Caco-2 (cell line): ENCODE measurements around the gene SLAMF6. TPM values are rescaled to one million over a fixed set of nuclear protein-coding genes. Genes with fewer than 3 reads are reported as not detected.
"Not testable (repeated sequence)": the region's sequence is repeated elsewhere in the genome, so short reads cannot be mapped to it uniquely, and the experiment has no call there.

Experiments used
- BruUV-seq: library from RNA; stranded (reverse); fragments of 400-500 nt; replicated peaks from 2 replicates; lab custom pipeline; 2021; lab: Mats Ljungman, UMichigan
- CTCF ChIA-PET: fragments of 300-600 bp; sonication (Branson Sonifier 250); formaldehyde crosslinking; loops from one replicate; lab custom pipeline; 2022; ENCODE audit warnings: antibody characterized with exemption; lab: Charles Lee
- POLR2A ChIA-PET: fragments of 300-600 bp; sonication (Branson Sonifier 250); formaldehyde crosslinking; loops from one replicate; lab custom pipeline; 2022; ENCODE audit warnings: antibody characterized with exemption; lab: Charles Lee
- DNase-seq, 2 experiments: peaks; one replicate each; pipeline versions ENCODE4 v3.0.0 to v3.0.0-alpha.2; 2020 to 2022
- H3K27me3 ChIP-seq: replicated peaks from 2 replicates; pipeline ENCODE4 v1.6.0; 2011; ENCODE audit warnings: low read length; ENCODE audit not compliant: control insufficient read depth, insufficient read depth
- H3K36me3 ChIP-seq: 2 replicates; pipeline ENCODE4 v1.5.1; 2011; ENCODE audit warnings: low read length; ENCODE audit not compliant: control insufficient read depth, insufficient read depth
- H3K4me1 ChIP-seq: fragments of 250-450 bp; sonication (Bioruptor Pico); 2 replicates; pipeline ENCODE4 v1.5.1; 2020; ENCODE audit warnings: mild to moderate bottlenecking
- H3K4me3 ChIP-seq: 2 replicates; pipeline ENCODE4 v1.5.1; 2011; ENCODE audit warnings: low read depth, mild to moderate bottlenecking, control low read depth, low read length
- H3K9me3 ChIP-seq: fragments of 250-450 bp; sonication (Bioruptor Pico); 2 replicates; pipeline ENCODE4 v1.5.1; 2020; ENCODE audit warnings: mild to moderate bottlenecking, moderate library complexity
- H3K27ac Mint-ChIP-seq: one replicate; pipeline ENCODE4 v1.8.0; 2022; ENCODE audit warnings: mixed read lengths; ENCODE audit not compliant: unreplicated experiment
- H3K27me3 Mint-ChIP-seq: one replicate; pipeline ENCODE4 v1.8.0; 2022; ENCODE audit warnings: mixed read lengths; ENCODE audit not compliant: insufficient read depth, unreplicated experiment
- H3K36me3 Mint-ChIP-seq: one replicate; pipeline ENCODE4 v1.8.0; 2022; ENCODE audit warnings: mild to moderate bottlenecking, mixed read lengths; ENCODE audit not compliant: insufficient read depth, unreplicated experiment
- H3K4me1 Mint-ChIP-seq: one replicate; pipeline ENCODE4 v1.8.0; 2022; ENCODE audit warnings: low read depth, mixed read lengths; ENCODE audit not compliant: unreplicated experiment
- H3K4me3 Mint-ChIP-seq: one replicate; pipeline ENCODE4 v1.8.0; 2022; ENCODE audit warnings: mild to moderate bottlenecking, moderate library complexity, mixed read lengths; ENCODE audit not compliant: unreplicated experiment
- H3K9me3 Mint-ChIP-seq: one replicate; pipeline ENCODE4 v1.8.0; 2022; ENCODE audit warnings: mixed read lengths; ENCODE audit not compliant: unreplicated experiment
- intact Hi-C: fragments of 100-400 bp; cut with micrococcal nuclease; formaldehyde crosslinking; loops from one replicate; pipeline ENCODE4 v1.10.0; 2022; ENCODE audit not compliant: unreplicated experiment
- total RNA-seq: library from RNA; stranded (reverse); gene quantifications from 2 replicates; pipeline ENCODE4 v1.2.3, GENCODE V29; 2022
- TF ChIP-seq, protein P1 (sequence below), 2 experiments: fragments of 200-600 bp in 1 of 2; IDR thresholded peaks; 1 replicate in 1 of 2; 2 replicates in 1 of 2; pipeline versions ENCODE4 v1.5.1 to v1.8.0; 2011 to 2022; ENCODE audit warnings: antibody characterized with exemption in 1 of 2, control low read depth in 1 of 2, inconsistent platforms in 1 of 2, low read depth in 1 of 2, low read length in 1 of 2, mild to moderate bottlenecking in 1 of 2, moderate library complexity in 1 of 2; ENCODE audit not compliant: insufficient read depth in 1 of 2, severe bottlenecking in 1 of 2, unreplicated experiment in 1 of 2

Gene SLAMF6
- total RNA-seq, 1 experiment from 2014 or later, result not detected

- Histone ChIP-seq H3K4me3 (no peak overlapping the region), H3K36me3 (no peaks in the 10 kb centered on the region), H3K9me3 (peaks cover 11% of the 10 kb centered on the region), H3K27me3 (no peaks in the 10 kb centered on the region), H3K4me1 (no peaks in the 10 kb centered on the region)
- ChIA-PET CTCF (no interaction called here), POLR2A (no interaction called here)
- no peaks in the 10 kb centered on the region for H3K36me3 Mint-ChIP-seq
- TF ChIP-seq, protein P1, sequence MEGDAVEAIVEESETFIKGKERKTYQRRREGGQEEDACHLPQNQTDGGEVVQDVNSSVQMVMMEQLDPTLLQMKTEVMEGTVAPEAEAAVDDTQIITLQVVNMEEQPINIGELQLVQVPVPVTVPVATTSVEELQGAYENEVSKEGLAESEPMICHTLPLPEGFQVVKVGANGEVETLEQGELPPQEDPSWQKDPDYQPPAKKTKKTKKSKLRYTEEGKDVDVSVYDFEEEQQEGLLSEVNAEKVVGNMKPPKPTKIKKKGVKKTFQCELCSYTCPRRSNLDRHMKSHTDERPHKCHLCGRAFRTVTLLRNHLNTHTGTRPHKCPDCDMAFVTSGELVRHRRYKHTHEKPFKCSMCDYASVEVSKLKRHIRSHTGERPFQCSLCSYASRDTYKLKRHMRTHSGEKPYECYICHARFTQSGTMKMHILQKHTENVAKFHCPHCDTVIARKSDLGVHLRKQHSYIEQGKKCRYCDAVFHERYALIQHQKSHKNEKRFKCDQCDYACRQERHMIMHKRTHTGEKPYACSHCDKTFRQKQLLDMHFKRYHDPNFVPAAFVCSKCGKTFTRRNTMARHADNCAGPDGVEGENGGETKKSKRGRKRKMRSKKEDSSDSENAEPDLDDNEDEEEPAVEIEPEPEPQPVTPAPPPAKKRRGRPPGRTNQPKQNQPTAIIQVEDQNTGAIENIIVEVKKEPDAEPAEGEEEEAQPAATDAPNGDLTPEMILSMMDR (IDR thresholded peaks at IDR 0.05; ENCODE audit: insufficient read depth in 1 of 2, low read depth in 1 of 2, low read length in 1 of 2, severe bottlenecking in 1 of 2, unreplicated experiment in 1 of 2), result no peak
- H3K27me3 Mint-ChIP-seq, result peaks cover 4% of the 10 kb centered on the region
- no TSS peak for BruUV-seq
- no peaks in the 10 kb centered on the region for H3K4me1 Mint-ChIP-seq
- H3K9me3 Mint-ChIP-seq, result no peaks in the 10 kb centered on the region
- no peak overlapping the region for H3K4me3 Mint-ChIP-seq
- intact Hi-C loops, result no loop called here
- DNase-seq, result no peak
- no peak overlapping the region for H3K27ac Mint-ChIP-seq
These were observed 37.8 kb upstream of the SLAMF6 start for GRCh38 chr1:160560806-160561205.

- Mint-ChIP-seq H3K9me3 (no peaks in the 10 kb centered on the region), H3K4me1 (no peaks in the 10 kb centered on the region), H3K27me3 (peaks cover 5% of the 10 kb centered on the region), H3K27ac (no peak overlapping the region), H3K36me3 (no peaks in the 10 kb centered on the region), H3K4me3 (no peak overlapping the region)
- CTCF ChIA-PET, result no interaction called here
- no peaks in the 10 kb centered on the region for H3K4me1 ChIP-seq
- intact Hi-C loops, result no loop called here
- no peaks in the 10 kb centered on the region for H3K36me3 ChIP-seq
- TF ChIP-seq, protein P1 (IDR thresholded peaks at IDR 0.05; ENCODE audit: insufficient read depth in 1 of 2, low read depth in 1 of 2, low read length in 1 of 2, severe bottlenecking in 1 of 2, unreplicated experiment in 1 of 2), result no peak
- H3K27me3 ChIP-seq, result no peaks in the 10 kb centered on the region
- BruUV-seq, result no TSS peak
- POLR2A ChIA-PET, result no interaction called here
- peaks cover 11% of the 10 kb centered on the region for H3K9me3 ChIP-seq
- no peak overlapping the region for H3K4me3 ChIP-seq
- DNase-seq, result no peak
These were observed 37.1 kb upstream of the SLAMF6 start for GRCh38 chr1:160560045-160560705.

GRCh38 chr1:160559437-160559836 lies 36.4 kb upstream of the SLAMF6 start:
- H3K27me3 ChIP-seq, H3K4me1 Mint-ChIP-seq, H3K9me3 Mint-ChIP-seq, POLR2A ChIA-PET, H3K27ac Mint-ChIP-seq, DNase-seq, CTCF ChIA-PET, BruUV-seq, H3K4me3 ChIP-seq, H3K36me3 Mint-ChIP-seq, H3K36me3 ChIP-seq, H3K27me3 Mint-ChIP-seq, intact Hi-C loops, H3K4me3 Mint-ChIP-seq, H3K4me1 ChIP-seq: not testable (repeated sequence)
- H3K9me3 ChIP-seq, result peaks cover 11% of the 10 kb centered on the region
